ENCODE measurements around the gene PLVAP. TPM values are rescaled to one million over a fixed set of nuclear protein-coding genes. Genes with fewer than 3 reads are reported as not detected.

The PLVAP gene
- total and polyA plus RNA-seq, 9 of the 15 experiments (the other 6 are each of a cell fraction or from before 2014, with no cell fraction given) = 0.09 to 0.84 (median 0.51) TPM; not detected in 4

- TF ChIP-seq FOXA3 (CRISPR knock-in tag; conservative IDR thresholded peaks at IDR 0.05 in 1 of 2, IDR thresholded peaks at IDR 0.05 in 1 of 2) (no peak), HDAC8 (tag; IDR thresholded peaks at IDR 0.05) (no peak), HNRNPL (IDR thresholded peaks at IDR 0.05; ENCODE audit: low read depth, low read length) (0 out of 2 replicates have a peak, but pooled peaks have one; percentile 40), YY1 (IDR thresholded peaks at IDR 0.05; ENCODE audit: borderline replicate concordance in 1 of 3, control insufficient read depth in 1 of 3, extremely low read depth in 1 of 3, insufficient read depth in 3 of 3, insufficient read length in 1 of 3, insufficient replicate concordance in 2 of 3, low read depth in 1 of 3, low read length in 2 of 3) (peak; percentile 52 to 91 (median 86)), KAT7 (CRISPR knock-in tag; IDR thresholded peaks at IDR 0.05; ENCODE audit: borderline replicate concordance) (0 out of 2 replicates have a peak, but pooled peaks have one; percentile 76), FOXK2 (conservative IDR thresholded peaks at IDR 0.05 in 1 of 2, IDR thresholded peaks at IDR 0.05 in 1 of 2; ENCODE audit: low read depth in 2 of 2) (peak; percentile 58 to 71; a peak in 3 of 4 replicates), E2F8 (IDR thresholded peaks at IDR 0.05; ENCODE audit: low read depth, partially characterized antibody) (peak; percentile 89), ZNF668 (CRISPR knock-in tag; IDR thresholded peaks at IDR 0.05) (no peak), ZNF589 (CRISPR knock-in tag; IDR thresholded peaks at IDR 0.05; ENCODE audit: low read depth) (no peak; the same call in 1 of the 2 replicates), POLR3A (IDR thresholded peaks at IDR 0.05; ENCODE audit: borderline replicate concordance, extremely low read depth, insufficient read depth, insufficient read length) (peak; percentile 63), WHSC1 (IDR thresholded peaks at IDR 0.05; ENCODE audit: low read length) (no peak), NFYB (IDR thresholded peaks at IDR 0.05; ENCODE audit: extremely low read depth, insufficient read length) (peak; percentile 64), SOX6 (IDR thresholded peaks at IDR 0.05) (peak; percentile 71; the same call in 1 of the 2 replicates), FOS (IDR thresholded peaks at IDR 0.05; ENCODE audit: extremely low read depth, insufficient read length) (peak; percentile 22), U2AF2 (optimal IDR thresholded peaks at IDR 0.05; ENCODE audit: low read depth, low read length) (no peak), E2F5 (CRISPR knock-in tag; IDR thresholded peaks at IDR 0.05) (no peak), USF2 (CRISPR knock-in tag; IDR thresholded peaks at IDR 0.05) (no peak), PHTF2 (CRISPR knock-in tag; IDR thresholded peaks at IDR 0.05) (no peak), RFX5 (IDR thresholded peaks at IDR 0.05; ENCODE audit: low read depth, low read length) (no peak; the same call in 1 of the 2 replicates), SRSF3 (IDR thresholded peaks at IDR 0.05; ENCODE audit: insufficient read depth, low read length) (no peak)
Observed at GRCh38 chr19:17419621-17420474, 42.7 kb upstream of the PLVAP start, which contains the start of gene MVB12A (continued).

All from K562 (cell line).